ENCODE results near the gene GC.
"Not testable (repeated sequence)": the region's sequence is repeated elsewhere in the genome, so short reads cannot be mapped to it uniquely, and the experiment has no call there.

- TF ChIP-seq ZNF274 (IDR thresholded peaks at IDR 0.05; ENCODE audit: low read depth, low read length); YY1 (IDR thresholded peaks at IDR 0.05; ENCODE audit: insufficient read depth, insufficient read length): not testable (repeated sequence)
These were observed 45.1 kb downstream of the GC start for GRCh38 chr4:71738782-71739181.
